HG02884 (cell line): ENCODE measurements around the gene MAP3K7.

Experiments used
- ATAC-seq: cut with Tn5 transposase; IDR thresholded peaks from one replicate; pipeline ENCODE4 v1.9.1; 2021; ENCODE audit warnings: mild to moderate bottlenecking, moderate library complexity; ENCODE audit not compliant: unreplicated experiment

The MAP3K7 gene

DNA sequence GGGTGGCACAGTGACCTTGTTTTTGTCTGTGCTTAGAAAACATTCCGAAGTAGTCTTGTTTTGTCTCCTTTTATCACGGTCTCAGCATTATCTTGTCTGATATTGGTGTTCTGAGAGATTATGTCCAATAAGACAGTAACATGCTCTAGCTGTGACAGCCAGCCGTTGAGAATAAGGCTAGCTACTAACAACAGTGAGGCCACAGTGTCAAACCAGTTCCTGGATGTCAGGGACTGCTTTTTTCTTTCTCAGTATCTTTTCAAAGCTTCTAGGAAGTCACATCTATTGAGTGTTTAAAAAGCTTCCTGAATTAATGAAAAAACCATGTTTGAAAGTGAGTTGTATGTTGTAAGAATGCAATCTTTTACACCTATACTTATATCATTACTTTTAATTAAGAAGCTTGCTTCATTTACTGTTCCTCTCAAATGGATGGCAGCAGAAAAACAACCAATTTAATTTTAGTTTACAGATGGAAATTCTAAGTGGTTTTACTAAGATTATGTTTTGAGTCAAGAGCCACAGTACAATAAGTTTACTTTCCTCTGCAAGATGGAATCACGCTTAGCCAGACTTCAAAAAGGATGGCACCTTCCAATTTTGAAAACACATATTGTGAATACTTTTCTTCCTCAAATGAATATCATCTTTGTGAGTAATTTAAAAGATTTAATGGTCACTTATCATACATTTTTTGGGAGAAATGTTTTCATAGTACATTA is 53.1 kb downstream of the MAP3K7 start:
- ATAC-seq: no peak

DNA sequence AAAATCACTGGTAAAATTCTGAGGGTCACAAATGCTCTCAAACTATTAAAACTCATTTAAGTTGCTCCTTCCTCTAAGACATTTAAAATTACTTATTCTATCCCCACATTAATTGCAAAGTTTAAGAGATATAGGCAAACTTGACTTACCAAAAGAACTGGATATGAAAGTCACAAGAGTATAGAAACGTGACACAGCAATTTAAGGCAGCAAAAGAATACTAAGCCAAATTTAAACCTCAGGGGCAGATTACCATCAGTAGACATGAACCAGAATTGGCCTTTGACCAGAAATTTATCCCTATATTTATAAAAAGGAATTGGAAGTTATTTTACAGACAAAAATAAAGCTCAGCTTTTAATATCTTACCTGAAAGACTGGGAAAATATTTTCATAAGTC is 56.0 kb downstream of the MAP3K7 start:
- ATAC-seq: no peak

DNA sequence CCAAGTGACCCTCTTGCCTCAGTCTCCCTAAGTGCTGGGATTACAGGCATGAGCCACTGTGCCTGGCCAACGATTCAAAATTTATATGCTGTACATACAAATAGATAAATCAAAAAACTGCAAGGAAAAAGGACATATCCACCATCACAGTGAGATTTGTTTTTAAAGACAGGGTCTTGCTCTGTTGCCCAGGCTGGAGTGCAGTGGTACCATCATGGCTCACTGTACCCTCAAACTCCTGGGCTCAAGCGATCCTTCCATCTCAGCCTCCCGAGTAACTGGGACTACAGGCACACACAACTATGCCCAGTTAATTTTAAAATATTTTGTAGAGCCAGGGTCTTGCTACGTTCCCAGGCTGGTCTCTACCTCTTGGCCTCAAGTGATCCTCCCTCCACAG is 61.5 kb downstream of the MAP3K7 start:
- ATAC-seq: no peak

DNA sequence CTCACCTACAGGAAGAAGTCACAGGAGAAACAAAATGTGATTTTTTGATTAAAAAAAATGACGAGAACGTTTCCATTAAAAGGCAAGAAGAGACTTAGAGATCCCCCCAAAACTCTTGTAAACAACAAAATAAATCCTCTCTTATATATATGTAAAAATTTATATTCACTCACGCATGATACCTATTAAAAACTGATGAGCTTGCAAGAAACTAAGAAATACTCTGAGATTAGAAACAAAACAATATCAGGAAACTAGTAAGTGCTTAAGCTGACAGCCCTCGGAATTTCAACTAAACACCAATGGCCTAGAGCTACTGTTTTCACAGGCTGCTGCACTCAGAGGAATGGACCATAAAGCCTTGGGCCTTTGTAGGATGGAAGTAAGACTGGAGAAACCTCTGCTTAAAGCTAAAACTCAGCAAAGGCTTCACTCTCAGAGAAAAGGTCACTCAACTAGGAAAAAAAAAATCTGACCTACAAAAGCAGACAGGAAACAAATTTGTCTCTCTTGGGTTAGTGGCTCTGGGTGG is 63.0 kb downstream of the MAP3K7 start:
- ATAC-seq: no peak

DNA sequence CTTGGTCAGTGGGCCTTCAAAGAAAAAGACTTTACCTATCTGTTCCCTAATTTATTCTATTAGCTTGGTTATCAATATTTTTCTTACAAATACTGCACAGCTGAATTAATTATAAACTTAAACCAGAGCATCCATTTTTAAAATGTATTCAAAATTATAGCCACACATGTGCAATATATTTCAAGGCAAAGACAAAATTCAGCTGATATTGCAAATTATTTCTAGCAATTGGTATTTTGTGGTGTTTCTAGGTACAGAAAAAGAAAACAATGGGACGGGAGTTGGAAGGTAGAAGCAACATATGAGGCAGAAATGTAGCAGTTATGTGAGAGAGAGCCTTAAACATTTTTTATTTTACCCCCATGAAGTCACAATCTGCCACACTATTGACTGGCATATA is 64.9 kb downstream of the MAP3K7 start:
- no peak for ATAC-seq

DNA sequence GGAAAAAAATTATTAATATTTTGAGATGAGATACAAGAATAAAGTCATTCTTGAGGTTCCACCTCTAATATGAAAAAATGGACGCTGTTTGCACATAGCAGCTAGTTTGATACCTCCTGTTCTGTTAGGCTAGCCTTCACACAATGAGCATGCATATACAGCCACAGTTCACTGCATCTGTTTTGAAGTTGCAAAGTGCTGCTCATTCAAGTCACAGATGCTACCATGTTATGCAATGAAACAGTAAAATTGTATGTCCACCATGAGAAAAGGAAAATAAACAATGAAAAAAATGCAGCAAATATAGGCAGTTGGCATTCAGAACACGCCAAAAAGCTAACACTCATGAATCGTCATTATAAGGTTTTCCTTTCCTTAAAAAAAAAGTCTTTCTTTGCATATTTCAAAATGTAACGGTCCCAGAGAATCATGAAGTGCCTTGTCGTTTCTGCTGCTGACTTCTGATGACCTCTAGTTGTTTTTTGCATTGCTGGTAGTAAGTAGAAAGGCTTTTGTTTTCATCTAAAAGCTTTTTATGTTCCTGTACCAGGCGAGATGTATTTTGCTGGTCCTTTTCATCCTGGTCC is 70.7 kb downstream of the MAP3K7 start:
- ATAC-seq: no peak

DNA sequence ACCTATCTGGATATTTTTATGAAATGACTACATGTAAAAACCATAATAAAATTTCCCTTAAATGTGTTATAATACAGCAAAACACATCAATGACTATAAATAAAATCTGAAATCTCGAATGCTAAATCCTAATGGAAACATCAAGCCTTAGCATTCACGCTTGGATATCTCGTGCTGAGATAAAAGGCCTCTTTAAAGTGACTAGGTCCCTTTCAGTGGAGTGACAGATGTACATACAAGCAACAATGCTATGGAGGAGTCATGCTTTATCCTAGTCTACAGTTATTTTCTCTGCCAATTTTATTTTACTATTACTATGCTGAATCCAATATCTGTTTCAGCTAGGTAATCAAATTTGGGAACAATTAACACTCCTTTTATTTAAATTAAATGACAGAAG is 72.4 kb downstream of the MAP3K7 start:
- no peak for ATAC-seq

DNA sequence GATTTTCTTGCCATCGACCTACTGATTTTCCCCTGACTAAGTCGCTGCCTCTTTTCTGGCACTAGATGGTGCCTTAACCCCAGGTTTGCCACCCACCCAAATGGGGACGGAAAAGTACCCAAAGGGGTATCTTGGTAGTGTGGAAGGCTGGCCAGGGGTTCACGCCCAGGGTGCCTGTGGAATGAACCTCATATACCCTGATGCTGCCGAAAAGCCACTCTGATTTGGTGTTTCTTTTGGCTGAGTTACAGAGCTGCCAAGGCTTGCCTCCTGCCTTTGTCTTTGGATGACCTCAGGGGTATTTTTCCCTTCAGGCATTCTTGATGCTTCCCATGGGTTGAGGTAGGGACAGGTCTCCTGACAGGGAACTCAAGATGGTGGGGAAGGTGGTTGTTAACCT is 78.1 kb downstream of the MAP3K7 start:
- ATAC-seq: no peak

DNA sequence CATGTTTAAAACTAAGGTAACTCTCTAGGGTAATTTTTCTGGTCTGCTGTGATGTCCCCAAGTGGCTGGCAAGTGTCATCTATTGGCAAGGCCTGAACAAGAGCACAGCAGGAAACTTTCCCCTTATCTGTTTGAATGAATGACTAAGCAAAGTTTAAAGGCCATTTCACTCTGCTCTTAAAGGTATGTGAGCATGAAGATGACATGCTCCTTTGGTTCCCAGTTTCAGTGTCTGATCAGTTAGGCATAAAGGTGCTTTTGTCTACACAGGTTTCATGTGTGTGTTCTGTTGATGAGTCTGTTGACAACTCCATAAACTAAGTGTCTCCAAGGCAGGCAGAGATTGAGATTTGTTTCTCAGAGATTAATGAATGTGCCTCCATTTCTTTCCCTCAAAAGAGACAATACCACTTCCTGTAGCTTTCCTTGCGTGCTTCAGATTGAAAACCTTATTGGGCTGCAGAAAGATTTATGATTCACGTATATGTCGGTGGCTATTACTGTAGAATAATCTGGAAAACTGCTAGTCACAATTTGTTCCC is 83.9 kb downstream of the MAP3K7 start:
- peak; percentile 59 for ATAC-seq

DNA sequence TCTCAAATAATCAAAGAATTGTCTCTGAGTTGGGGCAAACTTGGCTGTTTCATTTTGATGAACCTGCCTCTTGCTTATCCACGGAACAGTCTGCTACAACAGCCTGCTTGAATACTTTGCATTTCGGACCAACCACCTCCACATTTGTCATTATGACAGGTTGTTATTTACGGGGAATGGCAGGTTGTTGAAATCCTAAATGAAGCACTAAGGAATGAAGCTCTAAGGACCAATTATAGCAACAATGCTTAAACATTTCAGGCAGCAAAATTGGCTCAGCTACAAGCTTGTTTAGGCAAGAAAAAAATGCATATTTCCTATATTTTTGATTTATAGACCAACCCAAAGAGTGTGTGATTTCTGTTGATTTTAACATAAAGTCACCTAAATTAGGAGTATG is 84.5 kb downstream of the MAP3K7 start:
- ATAC-seq: no peak

DNA sequence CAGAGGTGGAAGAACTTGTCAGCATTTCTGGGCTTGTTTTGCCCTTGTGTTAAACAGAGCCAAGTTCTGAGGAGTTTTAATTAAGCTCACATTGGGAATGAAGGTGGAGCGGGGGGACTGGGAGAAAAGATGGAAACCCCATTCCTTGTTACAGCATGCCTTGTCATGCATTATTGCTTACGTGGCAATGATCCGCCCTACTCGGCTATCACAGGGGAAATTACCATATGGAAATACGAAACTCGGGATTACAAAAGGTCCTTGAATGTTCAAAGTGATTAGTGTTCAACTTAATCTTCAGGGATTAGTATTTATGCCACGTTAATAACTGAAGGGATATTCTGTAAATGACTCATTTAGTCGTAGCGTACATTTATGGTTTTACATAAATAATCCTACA is 86.4 kb downstream of the MAP3K7 start:
- ATAC-seq: no peak

DNA sequence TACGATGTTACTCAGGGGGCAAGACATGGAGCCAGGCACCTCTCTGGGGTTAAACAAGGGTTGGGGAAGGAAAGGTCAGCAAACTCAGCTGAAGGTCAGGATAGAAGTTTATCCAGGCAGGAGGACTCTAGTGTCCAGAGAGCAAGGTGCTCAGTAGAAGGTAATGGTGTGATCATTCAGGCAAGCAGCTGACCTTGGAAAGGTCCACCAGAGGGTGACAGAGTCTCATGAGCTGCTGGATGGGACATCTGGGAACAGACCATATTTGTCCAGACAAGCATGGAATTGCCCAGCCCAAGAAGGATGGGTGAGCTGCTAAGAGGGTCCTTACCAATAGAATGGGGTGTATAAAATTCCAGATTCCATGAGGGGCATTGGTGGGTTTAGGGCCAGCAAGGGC is 89.5 kb downstream of the MAP3K7 start:
- no peak for ATAC-seq

DNA sequence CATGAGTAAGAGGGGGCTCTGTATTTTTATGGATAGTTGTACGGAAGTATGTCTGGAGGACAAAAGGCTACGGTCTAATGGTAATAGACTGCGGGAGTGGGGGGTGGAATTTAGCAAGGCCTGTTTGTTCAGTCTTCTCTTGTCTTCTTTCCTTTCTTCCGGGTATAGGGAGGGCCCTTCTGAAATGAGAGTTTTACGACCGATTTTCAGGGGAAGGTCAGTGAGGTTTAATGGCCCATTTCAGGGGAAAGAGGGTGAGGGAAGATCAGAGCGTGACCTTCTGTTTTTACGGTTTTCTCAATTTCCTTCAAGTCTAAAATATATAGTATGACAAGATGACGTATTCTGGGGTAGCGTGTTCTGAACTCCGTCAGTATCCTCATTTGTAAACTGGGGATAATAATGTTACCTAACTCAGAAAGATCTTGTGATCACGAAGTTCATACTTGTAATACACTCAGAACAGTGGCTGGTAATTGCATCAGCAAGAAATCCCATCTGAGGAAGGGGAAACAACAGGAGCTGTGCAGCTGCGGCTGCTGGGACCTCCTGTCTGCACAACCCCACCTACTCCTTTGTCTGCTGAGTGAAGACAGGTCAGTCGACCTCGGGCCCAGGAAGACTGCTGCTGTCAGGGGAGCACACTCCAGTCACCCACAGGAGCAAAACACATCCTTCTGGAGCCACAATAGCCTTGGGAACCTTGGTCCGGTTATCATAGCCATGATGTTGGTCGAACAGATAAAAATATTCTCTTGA is 90.4 kb downstream of the MAP3K7 start:
- no peak for ATAC-seq

DNA sequence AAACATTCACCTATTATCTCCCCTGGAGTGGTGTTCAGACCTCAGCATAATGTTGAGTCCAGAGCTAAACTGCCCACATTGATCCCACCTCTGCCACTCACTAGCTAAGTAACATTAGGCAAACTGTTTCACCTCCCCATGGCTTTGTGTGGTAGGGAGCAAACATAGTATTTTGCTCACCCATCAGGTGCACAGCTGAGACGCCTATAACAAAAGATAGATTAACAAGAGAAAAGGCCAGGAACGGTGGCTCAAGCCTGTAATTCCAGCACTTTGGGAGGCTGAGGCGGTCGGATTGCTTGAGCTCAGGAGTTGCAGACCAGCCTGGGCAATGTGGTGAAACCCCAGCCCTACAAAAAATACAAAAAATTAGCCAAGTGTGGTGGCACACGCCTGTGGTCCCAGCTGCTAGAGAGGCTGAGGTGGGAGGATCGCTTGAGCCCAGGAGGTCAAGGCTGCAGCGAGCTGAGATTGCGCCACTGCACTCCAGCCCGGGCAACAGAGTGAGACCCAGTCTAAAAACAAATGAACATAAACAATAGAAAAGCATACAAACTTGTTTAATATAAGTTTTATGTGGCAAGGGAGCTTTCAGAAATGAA is 91.6 kb downstream of the MAP3K7 start:
- no peak for ATAC-seq

DNA sequence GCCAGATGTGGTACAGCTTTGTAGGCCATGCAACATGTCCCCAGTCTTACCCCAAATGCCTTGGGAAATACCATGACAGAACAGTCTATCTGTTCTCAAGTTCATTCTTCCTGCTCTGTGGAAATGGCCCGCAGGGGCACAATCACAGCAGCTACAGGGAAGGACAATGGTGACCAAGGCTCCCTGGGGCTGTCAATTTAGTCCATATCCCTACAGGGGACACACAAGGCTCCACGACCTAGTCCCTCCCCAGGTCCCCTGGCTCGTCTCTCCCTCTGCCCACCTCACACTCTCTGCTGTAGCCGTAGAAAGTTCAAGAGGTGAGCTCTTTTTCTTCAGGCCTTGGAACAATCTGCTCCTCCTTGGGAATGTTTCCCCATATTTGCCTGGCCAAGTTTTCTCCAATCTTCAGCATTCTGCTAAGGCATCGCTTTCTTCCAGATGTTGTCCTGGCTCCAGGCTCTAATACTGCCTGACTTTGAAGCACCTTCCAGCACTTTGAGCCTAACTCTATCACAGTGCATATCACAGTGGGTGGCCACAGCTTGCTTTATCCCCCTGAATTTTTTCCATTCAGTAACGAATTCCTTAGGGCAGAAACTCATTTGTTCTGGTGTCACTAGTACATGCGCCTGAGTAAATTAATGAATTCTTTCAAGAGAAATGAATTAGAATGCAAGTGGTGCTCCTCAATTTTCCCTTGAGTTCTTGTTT is 92.6 kb downstream of the MAP3K7 start:
- ATAC-seq: no peak

DNA sequence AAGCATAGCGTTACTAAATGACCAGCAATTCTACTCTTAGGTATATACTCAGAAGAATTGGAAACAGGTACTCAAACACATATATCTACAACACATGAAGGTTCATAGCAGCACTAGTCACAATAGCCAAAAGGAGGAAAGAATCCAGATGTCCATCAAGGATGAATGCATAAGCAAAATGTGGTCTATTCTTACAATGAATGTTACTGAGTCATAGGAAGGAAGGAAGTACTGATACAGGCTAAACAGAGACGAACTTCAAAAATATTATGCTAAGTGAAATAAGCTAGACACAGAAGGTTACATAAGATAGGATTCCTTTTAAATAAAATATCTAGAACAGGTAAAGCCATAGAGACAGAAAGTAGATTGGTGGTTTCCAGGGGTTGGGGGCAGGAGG is 93.5 kb downstream of the MAP3K7 start:
- ATAC-seq: no peak

DNA sequence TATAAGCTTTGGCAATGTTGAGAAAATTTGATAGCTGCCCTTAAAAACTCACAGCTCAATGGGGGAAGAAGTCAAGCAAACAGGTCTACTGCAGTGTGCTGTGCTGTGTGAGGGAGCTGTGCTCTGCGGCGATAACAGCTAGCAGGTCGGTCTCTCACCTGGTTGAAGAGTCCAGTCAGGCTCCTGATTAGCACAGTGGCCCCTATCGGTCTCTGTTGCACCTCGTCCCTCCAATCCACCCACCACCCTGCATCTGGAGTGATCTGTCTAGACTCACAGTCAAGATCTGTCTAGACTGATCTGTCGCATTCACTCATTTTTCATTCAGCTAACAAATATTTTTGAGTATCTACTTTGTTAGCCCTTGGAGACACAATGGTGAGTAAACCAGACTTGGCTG is 94.1 kb downstream of the MAP3K7 start:
- no peak for ATAC-seq

DNA sequence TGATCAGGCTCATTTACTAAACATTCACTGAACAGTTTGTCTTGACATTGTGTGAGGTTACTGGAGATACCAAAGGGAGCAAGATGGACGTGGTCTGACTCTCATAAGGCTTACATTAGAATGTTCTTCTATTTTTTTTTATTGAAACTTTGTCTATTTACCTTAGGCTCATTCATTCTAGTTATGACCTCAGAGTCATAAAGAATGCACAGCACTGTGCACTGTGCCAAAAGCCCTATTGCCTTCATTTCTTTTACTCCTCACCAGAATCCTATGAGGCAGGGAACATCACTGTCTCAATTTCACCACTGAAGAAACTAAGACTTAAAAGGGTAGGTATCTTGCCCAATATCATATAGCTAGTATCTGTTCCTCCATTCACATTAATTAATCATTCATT is 94.5 kb downstream of the MAP3K7 start:
- ATAC-seq: no peak

DNA sequence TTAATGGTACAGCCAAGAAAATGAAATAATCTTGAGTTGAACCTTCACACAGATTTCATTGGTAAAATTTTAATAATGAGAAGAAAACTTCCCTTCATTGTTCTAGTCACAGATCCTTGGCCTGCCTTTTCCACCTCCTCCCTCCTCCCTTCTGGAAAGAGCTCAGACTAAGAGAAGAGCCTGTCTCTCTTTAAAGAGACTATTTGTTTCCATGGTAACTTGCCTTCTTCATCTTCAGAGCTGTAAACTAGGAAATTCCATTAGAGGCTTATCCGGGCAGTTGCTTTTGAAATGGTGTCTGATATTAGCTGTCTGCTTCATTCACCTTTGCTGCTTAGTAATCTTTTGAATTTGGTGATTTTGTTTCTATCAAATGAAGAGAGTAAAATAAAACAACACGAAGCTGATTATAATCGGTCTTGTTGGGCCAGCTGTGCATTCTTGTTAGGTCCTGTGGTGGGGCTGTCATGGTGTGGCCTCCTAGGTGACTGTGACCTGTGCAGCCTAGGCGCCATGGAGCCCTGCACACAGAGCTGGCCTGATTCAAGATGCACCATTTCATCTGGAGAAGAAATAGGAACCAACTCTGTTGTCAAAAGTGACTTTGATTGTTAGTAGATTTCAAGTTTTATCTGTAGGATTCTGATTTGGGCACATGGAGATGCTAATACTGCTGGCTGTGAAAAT is 96.7 kb downstream of the MAP3K7 start:
- ATAC-seq: no peak

DNA sequence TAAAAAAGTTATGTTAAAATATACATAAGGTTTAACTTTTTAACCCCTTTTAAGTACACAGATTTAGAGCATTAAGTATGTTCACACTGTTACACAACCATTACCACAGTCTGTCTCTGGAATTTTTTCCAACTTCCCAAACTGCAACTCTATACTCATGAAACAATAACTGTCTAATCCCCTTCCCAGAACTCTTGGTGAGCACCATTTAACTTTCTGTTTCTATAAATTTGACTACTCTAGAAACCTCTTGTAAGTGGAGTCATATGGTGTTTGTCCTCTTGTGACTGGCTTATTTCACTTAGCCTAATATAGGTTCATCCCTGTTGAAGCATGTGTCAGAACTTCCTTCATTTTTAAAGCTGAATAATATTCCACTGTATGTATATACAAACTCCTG is 98.1 kb downstream of the MAP3K7 start:
- ATAC-seq: no peak
